Measurements from ENCODE around the gene HYAL1.

HYAL1 gene, protein sequence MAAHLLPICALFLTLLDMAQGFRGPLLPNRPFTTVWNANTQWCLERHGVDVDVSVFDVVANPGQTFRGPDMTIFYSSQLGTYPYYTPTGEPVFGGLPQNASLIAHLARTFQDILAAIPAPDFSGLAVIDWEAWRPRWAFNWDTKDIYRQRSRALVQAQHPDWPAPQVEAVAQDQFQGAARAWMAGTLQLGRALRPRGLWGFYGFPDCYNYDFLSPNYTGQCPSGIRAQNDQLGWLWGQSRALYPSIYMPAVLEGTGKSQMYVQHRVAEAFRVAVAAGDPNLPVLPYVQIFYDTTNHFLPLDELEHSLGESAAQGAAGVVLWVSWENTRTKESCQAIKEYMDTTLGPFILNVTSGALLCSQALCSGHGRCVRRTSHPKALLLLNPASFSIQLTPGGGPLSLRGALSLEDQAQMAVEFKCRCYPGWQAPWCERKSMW

DNA sequence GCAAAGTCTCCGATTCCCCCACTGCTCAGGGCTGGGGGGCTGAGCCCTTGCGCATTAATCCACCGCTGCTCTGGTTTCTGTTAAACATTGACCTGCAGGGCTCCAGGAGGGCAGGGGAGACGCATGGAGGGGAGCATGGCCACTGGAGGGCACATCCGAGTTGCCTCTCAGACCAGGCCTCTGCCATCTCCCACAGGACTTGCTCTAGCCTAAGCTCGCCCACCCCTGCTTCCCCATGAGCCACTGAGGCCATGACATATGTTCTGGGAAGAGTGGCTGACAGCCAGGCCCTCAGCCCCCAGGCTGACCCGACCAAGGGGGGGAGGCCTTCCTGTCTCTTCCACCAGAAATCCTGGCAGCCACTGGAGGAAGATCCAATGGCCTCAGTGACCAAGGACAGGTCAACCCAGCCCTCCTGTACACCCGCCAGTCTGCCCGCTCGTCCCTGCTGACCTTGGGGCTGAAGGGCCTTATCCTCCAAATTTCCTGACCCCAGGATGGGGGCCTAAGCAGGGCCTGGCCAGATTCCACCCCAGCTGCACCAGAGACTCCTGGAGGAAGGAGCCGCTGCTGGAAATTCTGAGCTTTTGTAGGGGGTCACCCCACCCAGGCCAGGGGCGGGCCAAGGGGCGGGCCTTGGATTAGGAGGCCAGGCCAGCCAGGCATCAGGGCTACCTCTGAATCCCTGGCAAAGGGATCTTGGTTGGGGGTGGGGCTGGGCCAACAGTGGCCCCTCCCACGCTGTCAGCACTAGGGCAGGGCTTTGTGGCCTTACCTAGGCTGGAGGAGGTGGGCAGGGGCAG lies at the start of gene HYAL1:
Gene HYAL1 (minus strand): TSS at position 562 of the 803 bp plus-strand sequence. CDS start 618 bp downstream, outside the sequence.
- DNase-seq (ENCODE audit: low read depth in 2 of 2), result no peak

DNA sequence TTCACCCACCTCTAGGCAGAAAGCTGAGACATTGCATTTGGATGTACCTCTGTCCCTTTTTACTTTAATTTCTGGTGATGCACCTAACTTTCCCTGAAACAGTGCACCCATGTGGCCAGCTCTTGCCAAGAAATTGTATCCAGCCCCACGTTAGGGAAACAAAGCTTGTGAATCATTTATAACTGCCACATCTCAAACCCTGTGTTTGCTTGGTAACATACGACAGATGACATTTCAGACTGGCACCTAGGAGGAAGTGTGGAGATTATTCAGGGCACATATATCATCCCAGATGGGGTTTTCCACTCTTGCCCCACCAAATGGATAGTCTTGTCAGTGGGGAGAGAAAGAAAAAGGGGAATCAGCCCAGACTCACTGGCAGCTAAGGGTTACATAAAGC lies 49.4 kb upstream of the HYAL1 start:
- DNase-seq (ENCODE audit: low read depth in 2 of 2), result no peak

DNA sequence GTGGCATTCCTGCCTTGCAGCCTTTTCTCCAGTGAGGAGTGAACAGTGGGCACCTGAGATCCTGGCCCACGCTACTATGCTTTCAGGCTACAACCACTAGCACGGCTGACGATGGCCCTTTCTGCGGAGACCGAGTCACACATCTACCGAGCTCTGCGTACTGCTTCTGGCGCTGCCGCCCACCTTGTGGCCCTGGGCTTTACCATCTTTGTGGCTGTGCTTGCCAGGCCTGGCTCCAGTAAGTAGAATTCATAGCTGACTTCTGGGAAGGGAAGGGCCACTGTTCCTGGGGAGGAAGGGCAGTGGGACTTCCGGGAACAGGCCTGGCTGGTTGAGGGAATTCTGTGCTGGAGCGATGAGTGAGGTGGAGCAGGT lies 47.9 kb upstream of the HYAL1 start:
- no peak for DNase-seq (ENCODE audit: low read depth in 2 of 2)

DNA sequence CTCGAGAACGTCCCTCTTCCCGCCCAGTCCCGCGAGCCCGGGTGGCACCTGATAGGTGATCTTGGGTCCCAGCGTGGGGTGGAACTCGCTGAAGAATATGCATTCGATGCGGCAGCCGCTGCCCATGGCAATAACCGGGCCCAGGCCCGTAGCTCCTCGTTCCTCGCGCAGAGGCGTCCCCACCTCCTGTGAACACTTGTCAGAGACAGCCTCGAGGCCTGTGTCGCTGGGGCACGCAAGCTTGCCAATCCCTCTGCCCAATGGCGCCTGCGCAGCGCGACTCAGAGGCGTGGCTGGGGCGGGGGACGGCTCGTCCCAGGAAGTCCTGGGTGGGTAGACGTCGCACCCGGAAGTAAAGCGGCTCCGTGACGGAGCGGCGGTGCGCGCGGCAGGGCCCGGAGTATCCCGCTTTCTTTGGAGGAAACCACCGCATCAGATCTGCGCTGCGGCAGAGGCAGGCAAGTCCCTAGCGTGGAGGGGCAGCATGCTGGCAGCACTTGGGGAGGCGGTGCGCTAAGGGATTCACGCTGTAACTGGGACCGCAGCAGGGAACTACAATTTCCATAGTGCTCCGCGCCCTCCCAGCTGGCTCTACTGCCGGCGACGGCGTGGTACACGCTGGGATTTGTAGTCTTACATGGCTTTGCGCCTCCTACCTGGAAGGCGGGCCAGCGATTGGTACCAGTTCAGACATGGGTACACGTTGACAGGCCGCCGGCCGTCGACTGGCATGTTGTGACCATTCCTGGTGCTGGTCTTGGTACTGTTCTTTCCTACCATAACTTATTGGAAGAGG lies 47.4 kb upstream of the HYAL1 start, which contains the start of the genes CYB561D2 and NPRL2:
Gene CYB561D2 (plus strand): TSS at position 336 of the 796 bp plus-strand sequence. CDS start 572 bp downstream, outside the sequence.
Gene NPRL2 (minus strand): TSS at position 249 of the 796 bp plus-strand sequence. CDS start 123 bp downstream, at position 126.
- DNase-seq (ENCODE audit: low read depth in 2 of 2), result peak; percentile 97 to 99

DNA sequence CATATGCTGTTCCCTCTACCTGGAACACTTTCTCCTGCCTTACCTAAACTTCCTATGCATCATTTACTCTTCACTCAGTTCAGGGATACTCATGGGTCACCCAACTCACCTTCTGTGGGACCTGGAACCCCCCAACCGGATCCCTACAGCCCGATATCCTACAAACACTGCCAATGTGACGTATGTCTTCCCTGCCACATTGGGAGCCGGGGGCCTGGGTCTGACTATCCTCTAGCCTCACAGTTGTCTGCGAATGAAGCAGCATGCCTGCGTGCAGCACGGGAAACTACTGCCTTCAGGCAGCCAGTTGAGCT lies 46.8 kb upstream of the HYAL1 start:
- DNase-seq (ENCODE audit: low read depth in 2 of 2), result no peak

DNA sequence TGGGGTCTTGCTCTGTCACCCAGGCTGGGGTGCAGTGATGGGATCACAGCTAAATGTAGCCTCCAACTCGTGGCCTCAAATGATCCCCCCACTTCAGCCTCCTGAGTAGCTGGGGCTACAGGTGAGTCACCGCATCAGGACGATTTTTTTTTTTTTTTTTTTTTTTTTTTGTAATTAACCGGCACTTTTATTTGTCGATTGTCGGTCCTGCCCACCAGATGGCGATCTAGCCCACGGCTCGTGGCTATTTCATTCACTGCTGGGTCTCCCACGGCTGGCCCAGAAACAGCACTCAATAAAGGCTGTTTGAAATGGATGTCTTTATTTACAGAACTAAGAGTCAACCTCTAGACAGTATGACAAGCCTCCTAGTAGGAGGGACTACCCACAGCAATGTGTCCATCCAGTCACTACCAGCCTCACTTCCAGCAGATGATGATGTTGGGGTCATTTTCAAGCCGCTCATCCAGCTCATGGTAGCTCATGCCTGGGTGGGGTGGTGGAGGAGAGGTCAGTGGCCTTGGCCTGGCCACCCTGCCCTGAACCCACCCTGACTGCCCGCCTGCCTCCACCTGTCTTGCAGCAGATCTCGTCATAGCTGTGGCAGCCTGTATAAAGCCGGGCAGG lies 43.9 kb upstream of the HYAL1 start:
- DNase-seq (ENCODE audit: low read depth in 2 of 2), result peak; percentile 56 to 63

DNA sequence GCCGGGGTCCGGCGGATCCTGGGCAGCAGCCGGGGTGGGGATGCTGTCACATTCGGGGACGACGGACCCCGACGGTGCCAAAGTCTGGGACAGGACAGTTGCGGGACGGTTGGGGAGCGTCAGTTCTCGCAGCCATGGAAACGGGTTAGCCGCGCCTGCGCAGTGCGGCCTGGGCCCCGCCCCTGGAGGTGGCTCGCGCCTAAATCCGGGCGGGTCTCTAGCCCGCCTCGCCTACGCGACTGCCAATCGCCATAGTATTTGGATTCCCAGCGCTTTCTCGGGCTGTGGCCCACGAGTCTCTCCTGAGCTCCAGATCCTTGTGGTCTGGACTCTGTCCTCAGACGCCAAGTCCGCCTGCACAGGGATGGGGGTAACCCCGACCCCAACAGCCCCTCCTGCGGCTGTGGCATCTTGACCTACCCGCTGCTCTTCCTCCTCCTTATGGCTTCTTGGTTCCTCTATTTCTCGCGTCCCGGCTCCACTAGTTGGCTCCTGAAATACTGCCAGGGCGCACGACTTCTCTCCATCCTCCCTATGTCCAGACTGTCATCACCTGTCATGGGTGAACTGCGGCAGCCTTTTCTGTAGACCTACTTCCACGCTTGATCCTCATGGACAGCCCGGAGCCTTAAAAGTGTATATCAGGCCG lies 42.3 kb upstream of the HYAL1 start, which contains the start of gene ZMYND10:
Gene ZMYND10 (minus strand): TSS at position 147 of the 649 bp plus-strand sequence. CDS start 153 bp downstream, outside the sequence.
- DNase-seq (ENCODE audit: low read depth in 2 of 2), result peak; percentile 54 to 69

DNA sequence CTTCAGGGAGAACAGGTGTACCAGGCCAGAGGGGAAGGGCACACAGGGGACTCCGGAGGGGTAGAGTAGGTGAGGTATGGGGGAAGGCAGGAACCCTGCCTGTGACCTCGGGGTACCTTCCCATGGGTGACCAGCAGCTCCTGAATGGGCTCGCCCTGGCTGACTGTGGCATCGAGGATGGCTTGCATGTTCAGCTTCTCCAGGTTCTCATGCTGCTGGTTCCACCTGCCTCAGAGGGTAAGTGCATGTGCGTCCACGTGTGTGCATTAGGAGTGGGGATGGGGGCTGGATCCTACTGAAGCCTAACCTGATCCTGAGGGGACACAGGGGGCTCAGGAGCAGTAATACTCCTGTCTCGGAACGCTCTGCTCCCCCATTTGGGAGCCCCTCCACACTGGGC lies 41.6 kb upstream of the HYAL1 start:
- DNase-seq (ENCODE audit: low read depth in 2 of 2), result no peak

DNA sequence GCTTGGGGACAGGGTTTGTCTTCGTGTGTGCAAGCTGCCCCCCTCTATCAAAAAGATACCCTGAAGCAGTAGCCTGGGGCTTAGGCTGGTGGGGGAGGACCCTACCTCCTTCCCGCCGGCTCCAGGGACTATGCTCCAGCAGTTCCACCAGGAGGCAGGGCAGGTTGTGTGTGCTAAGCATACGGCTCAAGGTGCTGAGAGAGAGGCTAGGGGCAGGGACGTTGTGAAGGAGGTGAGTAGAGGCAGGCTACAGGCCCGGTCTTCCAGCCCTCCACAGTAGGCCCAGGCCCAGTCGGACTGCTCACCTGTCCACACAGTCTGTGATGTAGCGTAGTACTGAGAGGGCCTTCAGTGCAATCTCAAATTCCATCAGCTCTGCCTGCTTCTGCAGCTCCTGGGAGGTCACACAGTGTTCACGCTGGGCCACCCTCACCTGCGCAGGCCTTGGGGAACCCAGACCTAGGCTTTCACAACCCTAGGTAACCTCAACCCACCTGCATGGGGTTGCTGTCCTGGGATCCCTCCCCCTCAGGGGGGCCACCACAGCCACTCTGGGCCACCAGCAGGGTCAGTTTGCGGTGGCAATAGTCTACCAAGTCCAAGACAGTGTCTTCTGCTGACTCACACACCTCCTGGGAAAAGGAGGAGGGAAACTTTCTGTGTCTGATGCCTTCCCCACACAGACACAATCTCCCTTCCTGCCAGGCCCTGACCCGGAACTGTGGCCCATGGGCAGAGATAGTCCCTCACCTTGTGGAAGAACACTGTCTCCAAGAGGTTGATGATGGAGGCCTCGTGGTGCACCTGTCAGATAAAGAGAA lies 39.6 kb upstream of the HYAL1 start:
- DNase-seq (ENCODE audit: low read depth in 2 of 2), result no peak

DNA sequence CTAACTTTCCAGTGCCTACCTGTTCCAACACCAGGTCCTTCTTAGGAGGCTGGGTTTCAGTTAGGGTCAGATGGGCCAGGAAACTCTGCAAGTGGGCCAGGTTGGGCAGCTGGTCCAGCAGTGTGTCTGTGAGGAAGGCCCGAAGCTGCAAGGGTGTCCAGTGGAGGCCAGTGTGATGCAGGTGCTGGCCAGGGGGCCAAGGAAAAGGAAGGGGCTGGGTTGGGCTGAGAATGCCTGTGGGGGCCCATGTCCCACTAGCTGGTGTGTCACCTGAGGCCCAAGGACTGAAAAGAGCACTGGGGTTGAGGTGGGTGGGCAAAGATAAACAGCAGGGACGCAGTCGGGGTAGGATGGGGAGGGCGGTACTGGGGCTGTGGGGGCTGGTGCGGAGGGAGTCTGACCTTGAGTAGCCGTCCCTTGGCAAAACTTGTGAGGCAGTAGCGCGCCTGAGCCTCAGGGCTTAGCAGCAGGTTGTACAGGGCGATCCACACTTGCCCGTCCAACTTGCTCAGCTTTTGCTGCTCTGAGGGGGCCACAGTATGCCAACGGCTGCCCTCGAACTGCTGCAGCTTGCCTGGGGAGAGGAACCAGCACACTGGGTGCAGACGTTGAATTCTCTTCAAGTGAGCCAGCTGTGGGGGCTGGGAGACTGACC lies 38.7 kb upstream of the HYAL1 start:
- DNase-seq (ENCODE audit: low read depth in 2 of 2), result no peak

DNA sequence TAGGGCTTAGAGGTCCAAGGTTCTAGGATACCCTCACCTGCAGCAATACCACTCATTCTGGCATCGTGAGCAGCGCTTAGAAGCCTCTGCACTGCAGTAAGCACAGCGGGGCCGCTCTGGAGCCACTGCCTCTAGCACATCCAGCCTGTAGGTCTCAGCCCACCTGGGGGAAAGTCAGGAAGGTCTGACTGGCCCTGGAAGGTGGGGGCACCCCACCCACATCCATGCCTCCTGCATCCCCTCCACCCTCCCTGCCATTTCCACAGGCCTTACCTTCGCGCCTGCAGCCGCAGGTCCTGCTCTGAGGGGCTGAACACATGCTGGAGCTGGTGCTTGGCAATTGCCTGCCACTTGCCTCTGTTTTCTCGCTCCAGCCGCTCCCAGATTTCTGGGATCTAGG lies 38.2 kb upstream of the HYAL1 start:
- DNase-seq (ENCODE audit: low read depth in 2 of 2), result no peak

DNA sequence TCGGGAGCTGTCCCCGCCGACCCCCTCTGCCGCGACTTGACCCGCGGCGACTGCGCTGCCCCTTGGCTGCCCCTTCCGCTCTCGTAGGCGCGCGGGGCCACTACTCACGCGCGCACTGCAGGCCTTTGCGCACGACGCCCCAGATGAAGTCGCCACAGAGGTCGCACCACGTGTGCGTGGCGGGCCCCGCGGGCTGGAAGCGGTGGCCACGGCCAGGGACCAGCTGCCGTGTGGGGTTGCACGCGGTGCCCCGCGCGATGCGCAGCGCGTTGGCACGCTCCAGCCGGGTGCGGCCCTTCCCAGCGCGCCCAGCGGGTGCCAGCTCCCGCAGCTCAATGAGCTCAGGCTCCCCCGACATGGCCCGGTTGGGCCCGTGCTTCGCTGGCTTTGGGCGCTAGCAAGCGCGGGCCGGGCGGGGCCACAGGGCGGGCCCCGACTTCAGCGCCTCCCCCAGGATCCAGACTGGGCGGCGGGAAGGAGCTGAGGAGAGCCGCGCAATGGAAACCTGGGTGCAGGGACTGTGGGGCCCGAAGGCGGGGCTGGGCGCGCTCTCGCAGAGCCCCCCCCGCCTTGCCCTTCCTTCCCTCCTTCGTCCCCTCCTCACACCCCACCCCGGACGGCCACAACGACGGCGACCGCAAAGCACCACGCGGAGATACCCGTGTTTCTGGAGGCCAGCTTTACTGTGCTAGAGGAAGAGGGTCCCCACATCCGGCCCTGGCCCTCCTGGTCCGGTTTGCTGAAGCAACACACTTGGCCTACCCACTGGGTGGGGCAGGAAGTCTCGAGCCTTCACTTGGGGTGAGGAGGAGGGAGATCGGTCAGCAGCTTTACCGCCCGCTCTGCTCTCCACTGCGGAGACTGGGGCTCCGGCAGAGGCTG lies 37.3 kb upstream of the HYAL1 start, which contains the start of gene RASSF1:
Gene RASSF1 (minus strand): TSS at position 389 of the 882 bp plus-strand sequence. CDS start 31 bp downstream, at position 358.
- peak in 1 of 2 donors; percentile 64 for DNase-seq (ENCODE audit: low read depth in 2 of 2)

DNA sequence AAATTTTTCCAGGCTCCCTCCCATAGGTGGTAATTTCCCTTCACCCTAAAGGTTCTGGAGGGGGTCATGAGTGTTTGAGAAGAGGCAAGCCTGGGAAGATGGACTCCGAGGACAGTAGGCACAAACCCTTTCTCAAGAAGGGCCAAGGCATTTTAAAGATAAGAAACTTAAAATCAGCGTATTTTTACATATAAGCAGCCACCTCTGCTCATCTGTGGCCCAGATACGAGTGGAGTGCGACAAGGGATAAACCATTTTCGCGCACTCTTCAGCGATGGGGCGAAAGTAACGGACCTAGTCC lies 36.7 kb upstream of the HYAL1 start:
- DNase-seq (ENCODE audit: low read depth in 2 of 2), result no peak

DNA sequence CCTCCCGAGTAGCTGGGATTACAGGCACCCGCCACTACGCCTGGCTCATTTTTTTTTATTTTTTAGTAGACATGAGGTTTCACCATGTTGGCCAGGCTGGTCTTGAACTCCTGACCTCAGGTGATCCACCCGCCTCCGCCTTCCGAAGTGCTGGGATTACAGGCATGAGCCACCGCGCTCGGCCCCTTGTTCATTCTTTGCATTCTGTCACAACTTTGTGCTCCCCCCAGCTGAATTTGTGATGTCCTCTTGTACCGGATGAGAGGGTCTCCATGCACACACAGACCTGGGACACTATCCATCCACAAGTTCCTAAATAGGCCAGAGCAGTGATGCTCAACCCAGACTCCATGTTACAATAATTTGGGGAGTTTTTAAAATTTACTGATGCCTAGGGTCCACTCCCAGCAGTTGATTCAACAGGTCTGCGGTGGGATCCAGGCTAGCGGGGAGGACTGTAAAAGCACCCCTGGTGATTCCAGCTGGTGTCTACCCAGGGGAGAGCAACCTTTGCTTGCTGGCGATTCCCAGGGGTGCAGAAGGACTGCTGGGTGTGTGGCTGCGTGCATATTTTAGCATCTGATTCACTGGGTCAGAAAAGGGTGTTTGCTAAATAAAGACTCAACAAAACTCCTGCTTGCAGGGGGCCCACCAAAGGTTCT lies 36.2 kb upstream of the HYAL1 start:
- no peak for DNase-seq (ENCODE audit: low read depth in 2 of 2)

DNA sequence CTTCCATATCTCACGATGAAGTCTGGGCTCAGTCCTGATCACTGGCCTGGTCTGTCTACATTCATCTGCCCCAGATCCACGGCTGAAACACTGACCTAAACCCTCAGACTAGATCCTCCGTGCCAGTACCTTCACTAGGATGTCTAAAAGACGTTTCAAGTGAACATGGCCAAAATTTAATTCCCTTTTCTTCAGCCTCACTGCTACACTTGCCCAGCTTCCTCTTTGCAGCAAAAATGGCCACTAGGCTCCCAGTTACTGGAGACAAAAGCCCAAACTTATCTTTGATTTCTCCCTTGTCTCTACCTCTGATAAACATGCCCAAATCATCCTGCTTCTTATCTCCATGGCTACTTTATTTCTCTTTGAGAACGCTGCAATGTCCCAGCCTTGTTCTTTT lies 35.6 kb upstream of the HYAL1 start:
- DNase-seq (ENCODE audit: low read depth in 2 of 2), result no peak

DNA sequence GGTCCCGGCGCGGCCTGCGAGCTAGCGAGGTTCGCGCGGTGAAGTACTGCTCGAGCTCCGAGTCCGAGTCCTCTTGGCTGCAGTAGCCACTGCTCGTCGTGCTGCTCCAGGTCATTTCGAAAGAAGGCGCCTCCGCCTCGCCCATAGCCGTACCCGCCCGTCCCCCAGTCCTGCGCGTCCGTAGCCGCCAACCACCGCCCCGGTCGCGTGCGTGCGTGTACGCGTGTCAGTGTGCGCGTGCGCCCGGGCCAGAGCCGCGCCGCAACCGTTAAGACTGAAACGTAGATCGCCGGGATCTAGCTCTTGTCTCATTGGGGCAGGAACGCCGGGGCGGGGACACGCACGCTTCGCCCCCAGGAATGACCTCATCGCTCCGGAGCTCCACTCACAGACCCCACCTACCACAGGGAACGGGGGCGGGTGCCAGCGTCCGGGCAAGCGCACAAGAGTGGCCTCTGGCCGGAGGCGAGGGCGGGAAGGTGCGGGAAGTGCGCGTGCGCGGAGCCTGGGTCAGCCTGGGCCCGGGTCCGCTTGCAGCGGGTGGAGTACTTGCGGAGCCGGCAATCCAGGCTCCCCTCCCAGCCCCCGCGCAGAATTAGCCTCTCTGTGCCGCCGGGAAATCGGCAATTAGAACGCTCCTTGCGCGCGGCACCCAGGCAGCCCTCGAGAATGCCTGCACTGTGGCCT lies 33.9 kb upstream of the HYAL1 start:
- DNase-seq (ENCODE audit: low read depth in 2 of 2), result peak; percentile 87 to 91

DNA sequence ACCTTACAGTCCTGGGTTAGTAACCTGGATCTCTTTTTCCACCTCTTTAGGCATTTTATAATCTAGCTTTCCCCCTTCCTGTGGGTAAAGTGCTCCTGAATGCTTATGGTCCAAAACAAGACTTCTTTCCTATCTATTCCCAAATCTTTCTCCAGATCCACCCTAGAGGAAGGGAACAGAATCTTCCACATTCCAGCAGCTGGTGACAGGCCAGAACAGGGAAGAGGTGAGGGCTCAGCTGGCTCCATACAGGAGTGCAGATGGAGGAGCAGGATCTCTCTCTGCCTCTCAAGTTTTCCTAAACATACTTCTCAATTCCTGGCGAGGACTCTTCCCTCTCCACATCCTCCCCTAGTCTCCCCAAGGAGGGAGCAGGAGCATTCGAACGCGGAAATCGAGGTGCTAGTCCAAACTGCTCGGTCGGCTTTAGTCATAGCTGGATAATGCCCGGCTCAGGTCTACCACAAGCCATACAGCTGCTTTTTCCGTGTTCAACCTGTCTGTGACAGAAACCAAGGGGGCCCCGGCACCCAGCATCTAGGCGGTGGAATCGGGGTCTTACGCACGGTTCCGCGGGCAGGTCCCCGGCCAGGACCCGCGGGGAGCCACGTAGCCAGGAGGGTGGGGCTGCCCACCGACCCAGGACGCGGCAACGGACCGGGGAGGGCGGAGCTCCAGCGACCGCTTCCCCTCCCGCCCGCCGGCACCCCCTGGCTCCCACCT lies 33.2 kb upstream of the HYAL1 start:
- DNase-seq (ENCODE audit: low read depth in 2 of 2), result no peak
